Activated CD8-positive, alpha-beta T cell treated with anti-CD3 and anti-CD28 coated beads for 36 hours (primary cell): Measurements from ENCODE around the gene EEPD1. TPM values are rescaled to one million over a fixed set of nuclear protein-coding genes. Genes with fewer than 3 reads are reported as not detected.
"Not testable (repeated sequence)": the region's sequence is repeated elsewhere in the genome, so short reads cannot be mapped to it uniquely, and the experiment has no call there.

Experiments
- ATAC-seq: fragments of 200-7000 bp; cut with Tn5 transposase; one replicate; pipeline ENCODE4 v1.10.0; 2021; ENCODE audit warnings: mild to moderate bottlenecking, moderate library complexity
- CTCF ChIA-PET: fragments of 350-600 bp; sonication (Branson Sonifier 250); formaldehyde crosslinking; loops from one replicate; lab custom pipeline; 2021; ENCODE audit warnings: antibody characterized with exemption; lab: Charles Lee
- POLR2A ChIA-PET: fragments of 350-600 bp; sonication (Branson Sonifier 250); formaldehyde crosslinking; loops from one replicate; lab custom pipeline; 2021; ENCODE audit warnings: antibody characterized with exemption; lab: Charles Lee
- DNase-seq: peaks from one replicate; pipeline ENCODE4 v3.0.0-alpha.2; 2020
- H3K27ac Mint-ChIP-seq: one replicate; pipeline ENCODE4 v1.8.0; 2021; ENCODE audit warnings: mild to moderate bottlenecking, mixed read lengths
- H3K27me3 Mint-ChIP-seq: one replicate; pipeline ENCODE4 v1.8.0; 2021; ENCODE audit warnings: mixed read lengths
- H3K36me3 Mint-ChIP-seq: one replicate; pipeline ENCODE4 v1.8.0; 2021; ENCODE audit warnings: low read depth, mixed read lengths
- H3K4me1 Mint-ChIP-seq: one replicate; pipeline ENCODE4 v1.8.0; 2021; ENCODE audit warnings: low read depth, mixed read lengths
- H3K4me3 Mint-ChIP-seq: one replicate; pipeline ENCODE4 v1.8.0; 2021; ENCODE audit warnings: mild to moderate bottlenecking, moderate library complexity, mixed read lengths
- H3K9me3 Mint-ChIP-seq: one replicate; pipeline ENCODE4 v1.8.0; 2021; ENCODE audit warnings: mixed read lengths
- intact Hi-C: fragments of 100-400 bp; cut with micrococcal nuclease; formaldehyde crosslinking; loops from one replicate; pipeline ENCODE4 v1.10.0; 2022
- total RNA-seq, 2 experiments: library from RNA; stranded (reverse); gene quantifications; one replicate each; pipeline ENCODE4 v1.2.3, GENCODE V29; 2021
- TF ChIP-seq, protein P1 (sequence below): fragments of 200-600 bp; IDR thresholded peaks from one replicate; pipeline ENCODE4 v1.8.0; 2022; ENCODE audit warnings: antibody characterized with exemption, mild to moderate bottlenecking

The EEPD1 gene
- total RNA-seq, 2 experiments from 2014 or later = 0.76 to 0.90 TPM

DNA sequence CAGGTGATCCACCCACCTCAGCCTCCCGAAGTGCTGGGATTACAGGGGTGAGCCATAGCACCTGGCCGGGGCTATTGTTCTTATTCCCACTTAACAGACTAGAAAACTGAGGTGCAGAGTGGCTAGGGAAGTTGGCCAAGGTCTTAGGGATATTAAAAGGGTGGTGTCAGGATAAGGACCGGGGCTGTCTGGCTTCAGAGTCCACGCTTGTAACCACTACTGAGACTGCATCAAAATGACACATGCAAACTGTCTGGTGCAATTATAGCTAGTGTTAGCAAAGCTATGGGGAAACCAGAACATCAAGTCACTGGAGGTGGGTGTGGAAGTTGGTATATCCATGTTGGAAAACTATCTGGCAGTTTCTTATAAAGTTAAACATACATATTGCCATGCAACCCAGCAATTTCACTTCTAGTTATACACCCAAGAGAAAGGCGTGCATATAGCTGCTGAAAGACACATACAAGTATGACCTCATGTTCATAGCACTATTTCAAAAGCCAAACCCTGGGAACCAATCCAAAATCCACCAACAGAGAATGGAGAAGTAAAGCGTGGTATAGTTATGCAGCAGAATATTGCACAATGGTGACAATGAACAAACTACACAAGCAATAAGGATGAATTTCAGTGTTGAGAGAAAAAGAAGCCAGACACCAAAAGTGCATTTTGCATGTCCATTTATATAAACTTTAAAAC, 33.9 kb upstream of the EEPD1 start:
- CTCF ChIA-PET = no interaction called here
- no peak for ATAC-seq
- DNase-seq = no peak
- TF ChIP-seq, protein P1, sequence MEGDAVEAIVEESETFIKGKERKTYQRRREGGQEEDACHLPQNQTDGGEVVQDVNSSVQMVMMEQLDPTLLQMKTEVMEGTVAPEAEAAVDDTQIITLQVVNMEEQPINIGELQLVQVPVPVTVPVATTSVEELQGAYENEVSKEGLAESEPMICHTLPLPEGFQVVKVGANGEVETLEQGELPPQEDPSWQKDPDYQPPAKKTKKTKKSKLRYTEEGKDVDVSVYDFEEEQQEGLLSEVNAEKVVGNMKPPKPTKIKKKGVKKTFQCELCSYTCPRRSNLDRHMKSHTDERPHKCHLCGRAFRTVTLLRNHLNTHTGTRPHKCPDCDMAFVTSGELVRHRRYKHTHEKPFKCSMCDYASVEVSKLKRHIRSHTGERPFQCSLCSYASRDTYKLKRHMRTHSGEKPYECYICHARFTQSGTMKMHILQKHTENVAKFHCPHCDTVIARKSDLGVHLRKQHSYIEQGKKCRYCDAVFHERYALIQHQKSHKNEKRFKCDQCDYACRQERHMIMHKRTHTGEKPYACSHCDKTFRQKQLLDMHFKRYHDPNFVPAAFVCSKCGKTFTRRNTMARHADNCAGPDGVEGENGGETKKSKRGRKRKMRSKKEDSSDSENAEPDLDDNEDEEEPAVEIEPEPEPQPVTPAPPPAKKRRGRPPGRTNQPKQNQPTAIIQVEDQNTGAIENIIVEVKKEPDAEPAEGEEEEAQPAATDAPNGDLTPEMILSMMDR = no peak
- H3K9me3 Mint-ChIP-seq = peaks cover 9% of the 10 kb centered on the region
- no peak overlapping the region for H3K27ac Mint-ChIP-seq
- peaks cover 11% of the 10 kb centered on the region for H3K27me3 Mint-ChIP-seq
- no peaks in the 10 kb centered on the region for H3K36me3 Mint-ChIP-seq
- no peak overlapping the region for H3K4me3 Mint-ChIP-seq
- intact Hi-C loops = loop anchor here (10.0 kb wide), 1 partner anchor 166 kb away; no protein-coding TSS in a partner anchor
- H3K4me1 Mint-ChIP-seq = peaks cover 26% of the 10 kb centered on the region
- POLR2A ChIA-PET = no interaction called here

DNA sequence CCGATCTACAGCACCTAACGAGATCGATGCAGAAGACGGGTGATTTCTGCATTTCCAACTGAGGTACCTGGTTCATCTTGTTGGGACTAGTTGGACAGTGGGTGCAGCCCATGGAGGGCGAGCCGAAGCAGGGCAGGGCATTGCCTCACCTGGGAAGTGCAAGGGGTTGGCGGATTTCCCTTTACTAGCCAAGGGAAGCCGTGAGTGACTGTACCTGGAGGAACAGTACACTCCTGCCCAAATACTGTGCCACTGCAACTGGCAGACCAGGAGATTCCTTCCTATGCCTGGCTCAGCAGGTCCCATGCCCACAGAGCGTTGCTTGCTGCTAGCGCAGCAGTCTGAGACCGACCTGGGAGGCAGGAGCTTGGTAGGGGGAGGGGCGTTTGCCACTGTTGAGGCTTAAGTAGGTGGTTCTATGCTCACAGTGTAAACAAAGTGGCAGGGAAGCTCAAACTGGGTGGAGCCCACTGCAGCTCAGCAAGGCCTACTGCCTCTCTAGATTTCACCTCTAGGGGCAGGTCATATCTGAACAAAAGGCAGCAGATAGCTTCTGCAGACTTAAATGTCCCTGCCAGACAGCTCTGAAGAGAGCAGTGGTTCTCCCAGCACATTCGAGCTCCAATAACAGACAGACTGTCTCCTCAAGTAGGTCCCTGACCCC, 32.9 kb upstream of the EEPD1 start:
- POLR2A ChIA-PET = not testable (repeated sequence)

DNA sequence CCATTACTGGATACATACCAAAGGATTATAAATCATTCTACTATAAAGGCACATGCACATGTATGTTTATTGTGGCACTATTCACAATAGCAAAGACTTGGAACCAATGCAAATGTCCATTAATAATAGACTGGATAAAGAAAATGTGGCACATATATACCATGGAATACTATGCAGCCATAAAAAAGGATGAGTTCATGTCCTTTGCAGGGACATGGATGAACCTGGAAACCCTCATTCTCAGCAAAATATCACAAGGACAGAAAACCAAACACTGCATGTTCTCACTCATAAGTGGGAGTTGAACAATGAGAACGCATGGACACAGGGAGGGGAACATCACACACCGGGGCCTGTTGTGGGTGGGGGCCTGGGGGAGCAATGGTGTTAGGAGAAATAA, 27.4 kb upstream of the EEPD1 start:
- H3K9me3 Mint-ChIP-seq = peaks cover 12% of the 10 kb centered on the region
- H3K27me3 Mint-ChIP-seq, intact Hi-C loops, H3K27ac Mint-ChIP-seq, H3K4me3 Mint-ChIP-seq, H3K4me1 Mint-ChIP-seq, CTCF ChIA-PET, ATAC-seq, H3K36me3 Mint-ChIP-seq, POLR2A ChIA-PET, DNase-seq: not testable (repeated sequence)

More for the DNA sequence above, 32.9 kb upstream of the EEPD1 start:
- not testable (repeated sequence) for ATAC-seq, DNase-seq, H3K36me3 Mint-ChIP-seq, H3K27me3 Mint-ChIP-seq, H3K27ac Mint-ChIP-seq, H3K4me3 Mint-ChIP-seq
- CTCF ChIA-PET = interaction anchor here (1.1 to 1.4 kb wide), 2 partner anchors 9 kb away, joined by 3 to 4 read pairs; no protein-coding TSS in a partner anchor
- Mint-ChIP-seq H3K9me3 (peaks cover 10% of the 10 kb centered on the region), H3K4me1 (peaks cover 22% of the 10 kb centered on the region)
- intact Hi-C loops = loop anchor here (10.0 kb wide), 1 partner anchor 165 kb away; no protein-coding TSS in a partner anchor

DNA sequence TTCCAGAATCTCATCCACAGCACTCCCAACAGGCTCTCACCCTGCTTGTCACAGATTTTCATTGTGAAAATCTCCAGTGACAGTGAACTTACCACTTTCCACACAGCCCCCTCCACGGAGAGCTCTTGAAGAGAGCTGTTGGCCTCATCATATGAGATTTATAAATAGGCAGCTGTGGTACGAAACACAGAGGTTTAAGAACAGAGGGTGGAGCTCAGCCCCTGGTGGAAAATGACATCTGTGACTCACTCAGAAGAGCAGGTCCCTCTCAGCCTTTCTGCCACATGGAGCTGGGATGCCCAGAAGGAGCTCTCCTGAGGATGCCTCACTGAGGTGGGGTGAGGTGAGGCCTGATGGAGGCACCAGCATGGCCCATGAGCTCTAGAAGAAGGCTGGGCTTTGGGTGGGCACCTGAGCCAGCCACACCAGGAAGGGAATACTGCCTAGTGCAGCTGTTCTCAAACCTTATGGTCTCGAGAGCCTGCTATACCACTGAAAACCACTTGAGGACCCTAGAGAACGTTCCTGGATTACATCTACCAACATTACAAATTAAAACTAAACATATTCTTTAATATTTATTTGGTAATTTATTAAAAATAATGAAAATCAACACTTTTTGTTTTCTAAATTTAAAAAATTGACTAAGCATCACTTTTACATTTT, 25.8 kb upstream of the EEPD1 start:
- DNase-seq (no peak), ATAC-seq (peak; percentile 34)
- POLR2A ChIA-PET = no interaction called here
- no peak overlapping the region for H3K27ac Mint-ChIP-seq
- peaks cover 6% of the 10 kb centered on the region for H3K9me3 Mint-ChIP-seq
- H3K4me1 Mint-ChIP-seq = no peaks in the 10 kb centered on the region
- H3K36me3 Mint-ChIP-seq = no peaks in the 10 kb centered on the region
- TF ChIP-seq, protein P1 = no peak
- intact Hi-C loops = no loop called here
- H3K27me3 Mint-ChIP-seq = no peaks in the 10 kb centered on the region
- CTCF ChIA-PET = interaction anchor here (0.9 to 1.0 kb wide), 2 partner anchors 17 to 165 kb away, joined by 3 read pairs; no protein-coding TSS in a partner anchor
- no peak overlapping the region for H3K4me3 Mint-ChIP-seq

DNA sequence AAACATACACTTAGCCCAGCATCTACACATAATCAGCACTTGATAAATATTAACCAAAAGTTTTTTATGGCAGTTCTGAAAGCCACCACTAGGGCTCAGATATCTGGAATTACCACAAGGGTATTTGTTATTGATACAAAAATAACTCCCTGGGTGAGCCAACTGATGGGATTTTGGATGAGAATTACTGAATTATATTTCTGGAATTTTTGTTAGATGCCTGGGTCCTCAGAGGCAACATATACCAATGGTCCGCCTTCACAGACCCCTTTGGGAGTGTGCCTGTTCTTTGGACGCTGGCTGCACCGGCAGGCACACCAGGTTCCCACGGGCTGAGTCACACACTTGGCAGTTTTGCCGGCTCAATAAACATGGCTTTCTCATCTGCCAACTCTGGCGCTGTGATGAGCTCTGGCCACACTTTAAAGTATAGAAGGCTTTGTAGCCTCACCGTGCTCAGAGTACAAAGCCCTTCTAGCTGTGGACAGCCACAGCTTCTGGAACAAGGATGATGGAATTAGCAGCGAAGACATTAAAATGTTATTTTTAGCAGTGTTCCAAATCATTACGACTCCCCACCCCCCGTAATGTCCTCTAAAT, 24.5 kb upstream of the EEPD1 start:
- Mint-ChIP-seq H3K4me3 (no peak overlapping the region), H3K36me3 (no peaks in the 10 kb centered on the region)
- CTCF ChIA-PET = interaction anchor here (0.7 to 1.2 kb wide), 8 partner anchors 8 to 191 kb away, joined by 3 to 5 read pairs (median 3); no protein-coding TSS in a partner anchor

More for the DNA sequence above, 24.5 kb upstream of the EEPD1 start:
- intact Hi-C loops = no loop called here
- Mint-ChIP-seq H3K27me3 (no peaks in the 10 kb centered on the region), H3K9me3 (peaks cover 3% of the 10 kb centered on the region), H3K27ac (no peak overlapping the region), H3K4me1 (no peaks in the 10 kb centered on the region)
- DNase-seq (no peak), ATAC-seq (no peak)
- TF ChIP-seq, protein P1 = peak; percentile 69
- POLR2A ChIA-PET = no interaction called here
